HL-60 (cell line): ENCODE results near the gene TBCE.

Experiments used
- DNase-seq, 2 experiments: peaks; one replicate each; pipeline ENCODE4 v3.0.0-alpha.2; 2010 to 2020; ENCODE audit warnings: low read depth in 1 of 2, low spot score in 1 of 2
- H3K27ac ChIP-seq: fragments of 250-450 bp; sonication (Bioruptor Pico); replicated peaks from 2 replicates; pipeline ENCODE4 v1.5.1; 2020; ENCODE audit warnings: mild to moderate bottlenecking, moderate library complexity
- H3K27me3 ChIP-seq: fragments of 250-450 bp; sonication (Bioruptor Pico); 2 replicates; pipeline ENCODE4 v1.5.1; 2021; ENCODE audit warnings: mild to moderate bottlenecking, moderate library complexity; ENCODE audit not compliant: insufficient read depth, poor library complexity, severe bottlenecking
- H3K4me3 ChIP-seq: replicated peaks from 2 replicates; pipeline ENCODE4 v1.5.1; 2011; ENCODE audit warnings: mild to moderate bottlenecking, control low read depth, low read length; ENCODE audit not compliant: insufficient read depth
- CTCF ChIP-seq: IDR thresholded peaks from one replicate; pipeline ENCODE4 v1.5.1; 2011; ENCODE audit warnings: low read length, control low read depth, inconsistent platforms; ENCODE audit not compliant: insufficient read depth
- GABPA ChIP-seq: IDR thresholded peaks from 2 replicates; pipeline ENCODE4 v1.6.1; 2012; ENCODE audit warnings: low read depth
- POLR2AphosphoS5 ChIP-seq: IDR thresholded peaks from 2 replicates; pipeline ENCODE4 v1.6.1; 2012; ENCODE audit warnings: low read depth
- REST ChIP-seq: IDR thresholded peaks from 2 replicates; pipeline ENCODE4 v1.6.1; 2012; ENCODE audit warnings: low read depth; ENCODE audit not compliant: insufficient replicate concordance
- SPI1 ChIP-seq: IDR thresholded peaks from 2 replicates; pipeline ENCODE4 v1.6.1; 2012; ENCODE audit warnings: low read depth, mild to moderate bottlenecking, borderline replicate concordance

Gene TBCE

GRCh38 chr1:235401251-235401650, 34.0 kb downstream of the TBCE start:
- no peak overlapping the region for H3K27ac ChIP-seq
- H3K4me3 ChIP-seq: no peak overlapping the region
- no peak for DNase-seq
- no peaks in the 10 kb centered on the region for H3K27me3 ChIP-seq
- TF ChIP-seq SPI1 (no peak), GABPA (no peak), POLR2AphosphoS5 (no peak), REST (no peak), CTCF (no peak)

- Histone ChIP-seq H3K27ac (no peak overlapping the region), H3K27me3 (no peaks in the 10 kb centered on the region), H3K4me3 (no peak overlapping the region)
- DNase-seq: no peak
- TF ChIP-seq REST: no peak
These were observed 35.4 kb downstream of the TBCE start for GRCh38 chr1:235402457-235403200.

GRCh38 chr1:235403593-235403992, 36.4 kb downstream of the TBCE start:
- H3K27ac ChIP-seq: no peak overlapping the region
- no peak overlapping the region for H3K4me3 ChIP-seq
- H3K27me3 ChIP-seq: no peaks in the 10 kb centered on the region
- TF ChIP-seq GABPA: no peak
- no peak for TF ChIP-seq REST
- TF ChIP-seq CTCF: no peak
- TF ChIP-seq SPI1: no peak
- TF ChIP-seq POLR2AphosphoS5: no peak
- no peak for DNase-seq
